ENCODE data around the gene TSSK6. TPM values are rescaled to one million over a fixed set of nuclear protein-coding genes. Genes with fewer than 3 reads are reported as not detected.

The TSSK6 gene
- total RNA-seq, 1 experiment from 2014 or later, result 1.4 TPM

- no peak for DNase-seq (ENCODE audit: low read depth)
Observed at GRCh38 chr19:19544954-19545591, 29.7 kb upstream of the TSSK6 start.

- no peak for DNase-seq (ENCODE audit: low read depth)
Observed at GRCh38 chr19:19544257-19544953, 29.1 kb upstream of the TSSK6 start.

- DNase-seq (ENCODE audit: low read depth), result no peak
Observed at GRCh38 chr19:19543640-19544039, 28.3 kb upstream of the TSSK6 start.

GRCh38 chr19:19543101-19543500, 27.8 kb upstream of the TSSK6 start:
- no peak for DNase-seq (ENCODE audit: low read depth)

GRCh38 chr19:19542507-19542906, 27.2 kb upstream of the TSSK6 start:
- DNase-seq (ENCODE audit: low read depth), result no peak

GRCh38 chr19:19541616-19542015, 26.3 kb upstream of the TSSK6 start:
- DNase-seq (ENCODE audit: low read depth), result no peak

GRCh38 chr19:19540715-19541515, 25.6 kb upstream of the TSSK6 start:
- no peak for DNase-seq (ENCODE audit: low read depth)

GRCh38 chr19:19540064-19540714, 24.8 kb upstream of the TSSK6 start:
- DNase-seq (ENCODE audit: low read depth), result no peak

- DNase-seq (ENCODE audit: low read depth), result no peak
Observed at GRCh38 chr19:19539698-19540063, 24.3 kb upstream of the TSSK6 start.

- DNase-seq (ENCODE audit: low read depth), result no peak
Observed at GRCh38 chr19:19538785-19539166, 23.4 kb upstream of the TSSK6 start.

- no peak for DNase-seq (ENCODE audit: low read depth)
Observed at GRCh38 chr19:19538061-19538784, 22.9 kb upstream of the TSSK6 start, which contains the start of gene CILP2. Gene CILP2 (plus strand): TSS chr19:19538265. CDS start chr19:19538350, 85 bp downstream.

- DNase-seq (ENCODE audit: low read depth), result no peak
Observed at GRCh38 chr19:19537075-19538048, 22.0 kb upstream of the TSSK6 start.

- DNase-seq (ENCODE audit: low read depth), result no peak
Observed at GRCh38 chr19:19535311-19536191, 20.2 kb upstream of the TSSK6 start.

GRCh38 chr19:19534556-19535265, 19.4 kb upstream of the TSSK6 start:
- DNase-seq (ENCODE audit: low read depth), result no peak

GRCh38 chr19:19533841-19534240, 18.5 kb upstream of the TSSK6 start:
- no peak for DNase-seq (ENCODE audit: low read depth)

- no peak for DNase-seq (ENCODE audit: low read depth)
Observed at GRCh38 chr19:19532806-19533701, 17.7 kb upstream of the TSSK6 start.
